HG03378 (cell line): ENCODE results near the gene PEX10.

ENCODE experiments used
- ATAC-seq: cut with Tn5 transposase; IDR thresholded peaks from one replicate; pipeline ENCODE4 v1.9.1; 2021; ENCODE audit warnings: mild to moderate bottlenecking, moderate library complexity; ENCODE audit not compliant: unreplicated experiment

The PEX10 gene

GRCh38 chr1:2426540-2426939 is 14.2 kb upstream of the PEX10 start:
- no peak for ATAC-seq

GRCh38 chr1:2425892-2426291 is 13.5 kb upstream of the PEX10 start:
- ATAC-seq, result no peak

GRCh38 chr1:2422523-2422922 is 10.2 kb upstream of the PEX10 start:
- ATAC-seq, result no peak

GRCh38 chr1:2419416-2419815 is 7.1 kb upstream of the PEX10 start:
- ATAC-seq, result no peak

GRCh38 chr1:2418791-2419320 is 6.5 kb upstream of the PEX10 start:
- ATAC-seq, result no peak

- no peak for ATAC-seq
Observed at GRCh38 chr1:2417833-2418225, 5.5 kb upstream of the PEX10 start.

GRCh38 chr1:2417083-2417832 is 4.9 kb upstream of the PEX10 start:
- no peak for ATAC-seq

GRCh38 chr1:2416403-2416802 is 4.0 kb upstream of the PEX10 start:
- ATAC-seq, result no peak

GRCh38 chr1:2415801-2416208 is 3.4 kb upstream of the PEX10 start:
- no peak for ATAC-seq

- ATAC-seq, result no peak
Observed at GRCh38 chr1:2415337-2415736, 3.0 kb upstream of the PEX10 start.

- no peak for ATAC-seq
Observed at GRCh38 chr1:2414297-2414958, 2.1 kb upstream of the PEX10 start.

GRCh38 chr1:2413495-2414296 is 1.3 kb upstream of the PEX10 start:
- no peak for ATAC-seq

GRCh38 chr1:2412773-2413494 is 570 bp upstream of the PEX10 start:
- peak; percentile 8 for ATAC-seq

GRCh38 chr1:2411801-2412394 is 466 bp downstream of the PEX10 start:
- ATAC-seq, result peak; percentile 14

- no peak for ATAC-seq
Observed at GRCh38 chr1:2409745-2410144, 2.6 kb downstream of the PEX10 start.

- no peak for ATAC-seq
Observed at GRCh38 chr1:2408859-2409276, 3.5 kb downstream of the PEX10 start.

- no peak for ATAC-seq
Observed at GRCh38 chr1:2408456-2408855, 3.9 kb downstream of the PEX10 start.

- no peak for ATAC-seq
Observed at GRCh38 chr1:2407991-2408275, 4.4 kb downstream of the PEX10 start.

GRCh38 chr1:2407166-2407990 is 5.0 kb downstream of the PEX10 start:
- ATAC-seq, result no peak
